A172 (cell line): Measurements from ENCODE around the gene PRF1. TPM values are rescaled to one million over a fixed set of nuclear protein-coding genes. Genes with fewer than 3 reads are reported as not detected.
"Not testable (repeated sequence)": the region's sequence is repeated elsewhere in the genome, so short reads cannot be mapped to it uniquely, and the experiment has no call there.

Experiments
- DNase-seq: peaks from one replicate; pipeline ENCODE4 v3.0.0-alpha.2; 2015; ENCODE audit warnings: low spot score
- total RNA-seq: library from RNA; depleted of rRNA; stranded (reverse); fragments of >200 nt; shearing (Covaris generic); gene quantifications from 2 replicates; pipeline ENCODE4 v1.2.3, GENCODE V29; 2014

The PRF1 gene
- total RNA-seq, 1 experiment from 2014 or later, result not detected

DNA sequence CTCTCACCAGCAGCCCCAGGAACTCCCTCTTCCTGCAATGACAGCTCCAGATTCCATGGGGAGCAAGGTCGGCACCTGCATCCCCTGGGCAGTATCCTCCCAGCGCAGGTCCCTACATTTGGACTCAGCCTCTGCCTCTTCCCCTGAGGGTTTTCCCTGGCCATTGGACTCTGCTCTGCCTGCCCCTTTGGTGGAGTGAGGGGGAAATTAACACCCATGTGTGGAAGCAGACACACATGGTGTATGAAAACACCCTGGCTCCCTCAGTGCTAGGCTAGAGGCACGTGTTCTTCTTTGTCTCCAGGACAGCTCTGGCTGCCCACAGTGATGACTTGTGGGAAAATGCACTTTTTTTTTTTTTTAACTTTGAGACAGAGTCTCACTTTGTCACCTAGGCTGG, 8.4 kb downstream of the PRF1 start:
- no peak for DNase-seq

DNA sequence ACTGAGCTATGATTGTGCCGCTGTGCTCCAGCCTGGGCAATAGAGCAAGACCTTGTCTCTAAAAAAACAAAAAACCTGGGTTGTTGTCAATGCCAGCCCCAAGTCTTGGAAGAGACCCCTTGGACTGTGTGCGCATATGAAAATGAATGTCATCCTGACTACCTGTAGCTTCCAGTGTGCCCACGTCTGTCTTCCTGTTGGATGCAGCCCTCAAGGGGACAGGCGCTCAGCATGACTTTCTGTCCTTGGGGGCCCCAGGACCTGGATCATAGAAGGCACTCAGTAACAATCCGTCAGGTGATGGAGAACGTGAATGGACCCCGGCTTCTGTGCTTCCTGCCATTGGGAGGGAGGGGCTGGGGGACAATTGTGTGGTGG, 9.0 kb downstream of the PRF1 start:
- no peak for DNase-seq

DNA sequence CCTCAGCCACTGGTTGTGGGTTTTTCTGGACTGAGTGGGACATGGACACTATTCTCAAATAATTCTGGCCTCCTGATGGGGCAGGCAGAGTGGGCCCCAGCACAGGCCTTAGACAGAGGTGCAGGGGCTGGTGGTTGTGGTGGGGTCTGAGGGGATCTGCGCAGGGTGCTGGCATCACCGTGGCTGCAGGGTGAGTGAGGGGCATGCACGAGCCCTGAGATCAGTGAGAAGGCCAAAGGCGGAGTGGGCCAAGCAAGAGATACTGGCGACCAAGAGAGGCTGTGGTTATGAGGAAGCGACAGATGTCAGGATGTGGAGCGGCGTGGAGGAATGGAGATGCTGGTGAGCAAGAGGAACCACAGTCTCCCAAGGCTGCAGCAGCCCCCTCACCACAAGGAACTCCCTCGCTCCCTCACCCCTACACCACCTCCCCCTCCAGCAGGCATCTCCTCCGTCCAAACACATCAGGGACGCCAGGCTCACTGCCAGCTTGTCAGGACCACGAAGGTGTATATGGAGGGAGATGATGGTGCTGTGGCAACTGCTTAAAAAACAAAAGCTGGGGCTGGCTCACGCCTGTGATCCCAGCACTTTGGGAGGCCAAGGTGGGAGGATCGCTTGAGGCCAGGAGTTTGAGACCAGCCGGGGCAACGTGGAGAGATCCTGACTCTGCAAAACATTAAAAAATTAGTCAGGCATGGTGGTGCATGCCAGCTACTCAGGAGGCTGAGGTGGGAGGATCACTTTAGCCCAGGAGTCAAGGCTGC, 9.6 kb downstream of the PRF1 start:
- no peak for DNase-seq

DNA sequence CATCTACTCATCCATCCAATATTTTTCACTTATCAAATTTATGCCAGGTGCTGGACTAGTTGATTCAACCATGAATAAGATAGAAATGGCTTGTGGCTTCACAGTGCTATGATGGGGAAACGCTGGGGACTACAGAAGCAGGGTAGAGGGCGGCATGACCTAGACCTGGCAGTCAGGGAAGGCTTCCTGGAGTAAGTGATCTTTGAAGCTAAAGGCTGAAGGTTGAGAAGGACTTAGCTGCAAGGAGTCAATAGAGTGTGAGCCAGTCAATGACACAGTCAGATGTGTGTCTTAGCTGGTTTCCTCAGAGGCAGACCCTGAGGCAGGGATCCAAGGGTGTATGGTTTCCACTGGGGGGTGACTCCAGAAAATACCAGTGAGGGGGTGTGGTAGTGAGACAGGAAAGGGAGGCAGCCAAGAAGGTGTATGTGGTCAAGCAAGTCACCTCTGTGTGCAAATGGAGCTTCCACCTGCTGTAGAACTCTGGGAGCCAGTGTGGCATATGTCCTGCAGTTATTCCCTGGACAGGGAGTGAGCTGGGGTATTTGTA, 10.3 kb downstream of the PRF1 start:
- DNase-seq, result no peak

DNA sequence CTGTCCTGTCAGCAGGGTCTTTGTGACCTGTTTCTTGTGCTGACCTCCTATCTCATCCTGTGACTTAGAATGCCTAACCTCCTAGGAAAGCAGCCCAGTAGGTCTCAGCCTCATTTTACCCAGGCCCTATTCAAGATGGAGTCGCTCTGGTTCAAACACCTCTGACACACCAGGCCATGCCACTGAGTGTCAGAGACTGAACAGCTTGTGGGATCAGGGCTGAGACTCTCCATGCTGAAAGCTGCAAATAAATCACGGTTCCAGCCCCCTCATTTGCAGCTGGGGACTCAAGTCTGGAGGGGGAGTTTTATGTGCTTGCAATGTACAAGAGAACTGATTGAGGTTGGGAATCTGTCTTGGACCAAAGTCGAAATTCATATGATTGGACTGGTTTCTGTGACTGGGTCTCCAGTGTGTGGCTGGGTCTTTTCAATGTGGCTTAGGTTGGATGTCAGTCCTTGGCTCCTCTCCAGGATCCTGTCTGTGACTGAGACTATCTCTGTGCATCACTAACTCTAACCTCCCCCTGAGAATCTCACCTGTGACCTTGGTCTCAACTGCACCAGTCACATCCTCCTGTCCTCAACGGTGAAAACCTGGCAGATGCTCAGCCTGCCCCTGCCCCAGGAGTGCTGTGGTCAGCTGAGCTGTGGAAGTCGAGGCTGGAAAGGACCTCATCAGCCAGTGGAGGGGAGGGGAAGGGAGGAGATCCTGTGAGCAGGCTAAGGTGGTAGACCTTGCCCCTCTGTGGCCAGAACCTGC, 11.7 kb downstream of the PRF1 start:
- DNase-seq, result no peak

DNA sequence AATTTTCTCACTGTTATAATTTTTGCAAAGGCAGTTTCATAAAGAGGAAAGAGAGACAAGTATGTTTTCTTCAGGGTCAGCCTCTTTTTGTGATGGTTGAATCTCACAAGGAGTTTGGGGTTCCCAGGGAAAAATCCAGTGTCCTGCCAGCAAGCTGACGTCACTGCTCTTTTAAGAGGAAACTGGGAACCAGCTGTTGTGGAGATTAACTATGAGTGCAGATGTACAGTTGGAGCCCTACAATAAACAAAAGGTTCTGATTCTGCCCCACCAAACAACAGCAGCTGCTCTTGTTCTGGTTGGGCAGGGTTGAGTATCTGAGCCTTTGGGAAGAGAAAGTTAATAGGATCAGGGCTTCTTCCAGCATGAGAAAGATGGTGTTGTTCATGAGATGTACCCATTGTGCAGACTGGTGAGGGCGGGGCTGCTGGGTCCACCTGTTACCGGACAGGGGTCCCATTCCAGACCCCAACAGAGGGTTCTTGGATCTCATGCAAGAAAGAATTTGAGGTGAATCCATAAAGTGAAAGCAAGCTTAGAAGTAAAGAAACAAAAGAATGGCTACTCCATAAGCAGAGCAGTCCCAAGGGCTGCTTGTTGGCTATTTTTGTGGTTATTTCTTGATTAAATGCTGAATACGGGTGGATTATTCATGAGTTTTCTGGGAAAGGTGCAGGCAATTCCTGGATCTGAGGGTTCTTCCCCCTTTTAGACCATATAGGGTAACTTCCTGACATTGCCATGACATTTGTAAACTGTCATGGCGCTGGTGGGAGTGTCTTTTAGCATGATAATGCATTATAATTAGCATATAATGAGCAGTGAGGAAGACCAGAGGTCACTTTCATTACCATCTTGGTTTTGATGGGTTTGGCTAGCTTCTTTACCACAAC, 12.5 kb downstream of the PRF1 start:
- DNase-seq, result no peak

DNA sequence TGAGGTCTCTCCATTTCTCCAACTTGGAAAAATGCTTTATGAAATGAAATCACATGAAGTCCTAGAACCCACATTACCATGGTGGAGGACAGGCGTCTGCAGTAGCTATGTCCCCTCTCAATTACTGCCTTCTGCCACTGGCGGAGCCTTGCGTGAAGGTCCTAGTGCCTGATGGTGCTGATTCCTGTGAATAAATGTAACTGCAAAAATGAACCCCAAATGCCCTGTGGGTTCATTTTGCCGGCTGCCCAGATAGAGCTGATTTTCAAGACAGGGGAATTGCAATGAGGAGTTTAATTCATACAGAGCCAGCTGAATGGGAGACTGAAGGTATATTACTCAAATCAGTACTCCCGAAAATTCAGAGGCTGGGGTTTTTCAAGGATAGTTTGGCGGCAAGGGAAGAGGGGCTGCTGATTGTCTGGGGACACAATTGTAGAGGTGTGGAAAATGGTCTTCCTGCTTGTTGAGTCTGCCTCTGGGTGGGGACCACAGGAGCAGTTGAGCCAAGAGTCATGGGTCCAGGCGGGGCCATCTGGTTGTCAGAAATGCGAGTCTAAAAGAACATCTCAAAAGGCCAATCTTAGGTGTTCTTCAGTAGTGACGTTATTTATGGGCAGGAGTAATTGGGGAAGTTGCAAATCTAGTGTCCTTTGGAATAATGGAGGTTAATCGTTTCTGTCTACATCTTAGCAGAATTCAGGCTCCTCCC, 13.5 kb downstream of the PRF1 start:
- no peak for DNase-seq

DNA sequence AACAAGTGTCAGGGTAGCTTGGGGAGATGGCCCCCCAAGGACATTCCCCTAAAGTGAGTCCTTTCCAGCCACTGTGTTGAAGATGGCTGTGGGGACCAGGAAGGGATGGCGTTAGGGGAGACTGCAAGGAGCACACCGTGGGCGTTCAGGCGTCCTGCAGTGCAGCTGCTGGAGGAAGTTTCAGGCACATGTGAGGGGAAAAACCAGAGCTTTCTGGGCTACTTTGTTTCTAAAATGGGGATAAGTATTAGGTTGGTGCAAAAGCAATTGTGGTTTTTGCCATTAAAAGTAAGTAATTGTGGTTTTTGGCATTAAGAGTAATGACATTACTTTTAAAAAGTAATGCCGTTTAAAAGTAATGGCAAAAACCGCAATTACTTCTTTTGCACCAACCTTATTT, 14.3 kb downstream of the PRF1 start:
- no peak for DNase-seq

DNA sequence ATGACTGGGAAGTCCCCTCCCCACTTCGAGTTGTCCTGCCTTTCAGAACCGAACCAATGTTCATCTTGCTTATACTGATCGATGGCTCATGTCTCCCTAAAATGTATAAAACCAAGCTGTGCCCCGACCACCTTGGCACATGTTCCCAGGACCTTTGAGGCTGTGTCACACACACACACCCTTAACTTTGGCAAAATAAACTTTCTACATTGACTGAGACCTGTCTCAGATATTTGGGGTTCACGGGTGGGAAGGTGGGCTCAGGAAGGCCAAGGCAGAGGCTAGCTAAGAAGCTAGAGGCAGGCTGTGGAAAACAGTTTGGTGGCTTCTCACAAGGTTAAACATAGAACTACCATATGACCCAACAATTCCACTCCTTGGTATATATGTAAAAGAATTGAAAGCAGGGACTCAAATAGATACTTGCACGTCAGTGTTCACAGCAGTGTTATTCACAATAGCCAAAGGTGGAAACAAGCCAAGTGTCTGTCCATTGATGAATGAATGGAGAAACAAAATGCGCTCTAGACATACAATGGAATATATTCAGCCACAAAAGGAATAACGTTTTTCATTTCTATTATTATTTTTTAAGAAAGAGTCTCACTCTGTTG, 15.4 kb downstream of the PRF1 start:
- no peak for DNase-seq

DNA sequence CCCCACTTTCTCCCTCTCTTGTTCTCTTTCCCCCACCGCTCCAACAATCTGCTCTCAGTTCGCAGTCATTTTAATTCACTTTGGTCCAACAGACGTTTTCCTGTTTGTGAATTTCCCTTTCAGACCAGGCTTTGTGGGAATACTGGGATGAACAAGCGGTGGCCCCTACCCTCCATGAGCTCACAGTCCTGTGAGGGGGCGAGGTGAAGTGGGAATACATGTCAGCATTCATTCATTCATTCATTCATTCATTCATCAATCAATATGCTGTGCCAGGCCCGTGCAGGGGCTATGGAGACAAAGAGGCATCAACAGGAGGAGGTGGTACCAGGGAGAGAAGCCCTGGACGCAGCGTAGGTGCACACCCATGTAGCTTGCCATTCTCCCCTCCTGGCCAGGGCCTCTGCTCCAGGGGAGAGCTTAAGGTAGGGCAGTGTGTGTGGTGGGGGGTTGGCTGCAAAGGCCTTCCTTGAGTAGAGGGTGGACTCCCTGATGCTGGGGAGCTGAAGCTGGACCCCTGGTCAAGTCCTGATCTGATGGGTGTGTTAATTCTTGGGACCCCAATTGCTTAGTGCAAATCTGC, 16.1 kb downstream of the PRF1 start:
- no peak for DNase-seq

DNA sequence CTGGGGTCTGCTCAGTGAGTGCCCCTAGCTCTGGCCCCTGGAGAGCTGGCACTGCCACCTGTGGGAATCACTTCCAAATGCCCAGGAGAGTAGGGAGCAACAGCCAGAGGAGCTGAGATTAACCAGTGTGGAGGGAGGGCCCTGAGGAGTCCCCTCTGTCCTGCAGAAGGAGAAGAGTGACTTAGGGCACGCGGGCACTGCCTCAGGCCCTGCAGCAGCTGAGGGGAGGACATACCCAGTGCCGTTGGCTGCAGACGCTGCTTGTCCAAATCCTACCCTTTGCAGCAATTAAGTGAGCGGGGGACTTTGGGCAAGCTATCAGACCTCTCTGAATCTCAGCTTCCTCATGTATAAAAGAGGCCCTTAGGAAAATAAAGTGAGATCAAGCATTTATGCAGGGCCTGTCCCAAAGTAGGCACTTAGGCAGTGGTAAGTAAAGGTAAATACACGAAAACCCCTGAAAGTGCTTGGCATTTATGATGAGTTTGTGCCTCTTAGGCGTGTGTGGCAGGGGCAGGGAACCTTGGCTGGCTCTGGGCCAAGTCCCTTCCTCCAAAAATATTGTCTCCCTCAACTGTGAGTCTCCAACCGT, 16.9 kb downstream of the PRF1 start:
- DNase-seq, result no peak

DNA sequence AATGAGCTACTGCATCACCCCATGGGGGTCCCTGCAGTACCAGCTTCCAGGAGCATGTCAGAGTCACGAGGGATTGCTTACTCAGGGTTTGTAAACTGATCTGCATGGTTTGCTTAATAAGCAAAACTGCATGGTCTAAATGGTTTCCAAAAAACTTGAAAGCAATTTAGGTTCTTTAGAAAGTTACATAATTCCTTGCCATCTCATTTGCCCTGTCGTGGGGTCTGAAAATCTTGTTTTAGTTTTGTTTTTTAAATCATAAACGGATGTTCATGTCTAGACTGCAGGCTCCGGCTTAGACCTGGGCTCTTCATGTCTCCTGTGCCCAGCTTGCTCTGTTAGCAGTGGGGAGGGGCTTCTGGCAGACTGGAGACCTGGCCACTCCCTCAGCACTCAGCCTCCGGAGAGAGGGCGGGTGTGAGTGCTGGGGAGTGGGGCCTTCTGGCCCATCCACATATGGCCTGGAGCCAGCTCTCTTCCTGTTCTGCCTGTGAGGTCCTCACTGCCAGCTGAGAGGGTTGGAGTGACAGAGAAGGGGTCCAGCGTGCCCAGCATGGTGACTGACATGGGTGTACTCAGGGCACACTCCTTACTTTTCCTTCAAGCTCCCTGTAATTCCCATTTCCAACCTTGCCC, 17.5 kb downstream of the PRF1 start:
- no peak for DNase-seq

DNA sequence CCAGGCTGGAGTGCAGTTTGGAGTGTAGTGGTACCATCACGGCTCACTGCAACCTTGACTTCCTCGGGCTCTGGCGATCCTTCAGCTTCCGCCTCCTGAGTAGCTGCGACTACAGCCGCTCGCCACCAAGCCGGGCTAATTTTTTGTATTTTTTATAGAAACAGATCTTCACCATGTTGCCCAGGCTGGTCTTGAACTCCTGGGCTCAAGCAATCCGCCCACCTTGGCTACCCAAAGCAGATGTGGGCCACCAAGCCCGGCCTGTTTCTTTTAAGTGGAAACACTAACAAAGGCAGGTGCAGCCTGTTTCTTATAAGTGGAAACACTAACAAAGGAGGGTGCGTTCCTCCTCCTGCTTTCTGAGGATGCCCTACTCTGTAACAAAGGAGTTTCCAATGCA, 18.2 kb downstream of the PRF1 start:
- no peak for DNase-seq

DNA sequence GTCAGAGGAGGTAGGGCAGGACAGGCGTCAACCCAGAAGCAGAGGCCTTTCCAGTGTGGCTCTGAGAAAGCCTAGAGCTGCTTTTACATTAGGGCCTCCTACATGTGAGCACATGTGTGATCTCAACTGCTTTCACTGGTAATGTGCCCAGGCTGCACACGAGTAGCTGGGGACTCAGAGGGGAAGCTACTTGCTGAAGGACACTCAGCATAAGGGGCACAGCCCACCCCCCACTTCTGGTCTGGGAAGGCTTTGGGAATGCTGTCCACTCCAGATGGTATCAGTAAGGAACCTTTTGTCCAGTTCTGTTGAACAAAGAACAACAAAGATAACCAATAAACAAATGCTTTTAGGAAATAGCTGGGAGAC, 18.9 kb downstream of the PRF1 start:
- no peak for DNase-seq

DNA sequence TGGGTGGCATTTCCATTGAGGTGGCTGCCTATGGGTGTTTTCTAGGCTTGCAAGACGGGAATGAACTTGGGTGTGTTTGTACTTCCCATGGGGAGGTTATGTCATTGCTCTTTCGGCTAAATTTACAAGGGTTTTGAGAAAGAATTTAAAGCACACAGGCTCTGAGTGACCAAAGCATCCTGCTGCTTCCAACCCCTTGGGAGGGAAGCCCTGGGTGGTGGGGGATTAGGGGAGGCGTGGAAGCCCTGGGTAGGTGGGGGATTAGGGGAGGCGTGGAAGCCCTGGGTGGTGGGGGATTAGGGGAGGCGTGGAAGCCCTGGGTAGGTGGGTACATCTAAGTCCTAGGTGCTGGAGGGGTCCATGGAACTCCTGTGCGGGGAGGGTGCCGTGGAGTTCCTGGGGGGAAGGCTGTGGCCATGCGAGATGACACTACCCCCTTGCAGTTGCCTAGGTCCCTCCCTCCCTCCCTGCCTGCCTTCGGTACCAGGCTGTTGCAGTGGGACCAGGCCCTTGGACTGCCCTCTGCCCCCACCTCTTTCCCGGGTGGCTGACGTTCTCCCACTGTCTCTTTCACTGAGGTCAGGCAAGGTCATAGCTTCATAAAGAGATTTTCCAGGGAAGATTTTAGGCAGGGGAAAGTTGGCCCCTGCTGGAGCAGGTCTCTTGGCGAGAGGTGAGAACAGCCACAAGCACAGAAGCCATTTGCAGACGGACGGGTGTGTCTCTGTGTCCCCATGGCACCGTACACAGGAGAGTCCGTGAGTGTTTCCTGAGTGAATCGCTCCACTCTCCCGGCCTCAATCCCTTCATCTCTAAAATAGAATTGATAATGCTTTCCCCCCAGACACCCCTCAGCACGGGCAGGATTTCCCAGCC, 19.5 kb downstream of the PRF1 start:
- DNase-seq, result no peak

DNA sequence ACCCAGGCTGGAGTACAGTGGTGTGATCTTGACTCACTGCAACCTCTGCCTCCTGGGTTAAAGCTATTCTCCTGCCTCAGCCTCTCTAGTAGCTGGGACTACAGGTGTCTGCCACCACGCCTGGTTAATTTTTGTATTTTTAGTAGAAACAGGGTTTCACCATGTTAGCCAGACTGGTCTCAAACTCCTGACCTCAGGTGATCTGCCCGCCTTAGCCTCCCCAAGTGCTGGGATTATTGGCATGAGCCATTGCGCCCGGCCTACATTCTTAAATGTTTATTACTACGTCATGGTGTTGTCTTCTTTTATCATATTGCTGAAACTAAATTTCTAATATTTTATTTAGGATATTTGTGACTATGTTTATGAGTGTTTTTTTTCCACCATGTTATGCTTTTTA, 21.4 kb downstream of the PRF1 start:
- not testable (repeated sequence) for DNase-seq

DNA sequence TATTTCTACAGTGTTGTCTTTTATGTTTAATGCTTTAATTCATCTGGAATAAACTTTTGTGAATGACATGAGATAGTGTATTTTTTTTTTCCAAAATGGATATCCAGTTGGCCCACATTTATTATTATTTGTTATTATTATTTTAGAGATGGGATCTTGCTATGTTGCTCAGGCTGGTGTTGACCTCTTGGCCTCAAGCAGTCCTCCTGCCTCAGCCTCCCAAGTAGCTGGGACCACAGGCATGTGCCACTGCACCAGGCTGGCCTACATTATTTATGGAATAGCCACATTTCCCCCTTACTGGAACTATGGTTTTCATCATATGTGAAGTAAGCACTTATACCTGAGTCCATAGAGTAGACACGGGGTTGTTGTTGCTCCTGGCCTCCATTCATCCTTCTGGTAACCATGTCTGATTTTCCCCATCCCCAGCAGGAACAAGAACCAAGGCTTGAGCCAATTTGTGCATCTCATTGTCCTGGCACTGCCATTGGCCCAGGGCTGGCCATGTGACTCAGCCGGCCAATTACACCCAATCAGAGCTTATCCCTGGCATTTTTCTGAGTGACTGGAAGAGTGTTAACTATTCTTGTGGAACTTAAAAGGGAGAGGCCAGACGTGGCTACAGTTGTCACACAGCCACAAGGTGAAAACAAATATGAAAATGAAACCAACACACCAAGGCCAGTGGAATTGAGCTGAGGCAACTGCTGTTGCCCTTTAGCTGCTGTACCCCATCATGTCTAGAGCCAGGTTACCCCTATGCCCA, 23.1 kb downstream of the PRF1 start:
- peak; percentile 13 for DNase-seq

DNA sequence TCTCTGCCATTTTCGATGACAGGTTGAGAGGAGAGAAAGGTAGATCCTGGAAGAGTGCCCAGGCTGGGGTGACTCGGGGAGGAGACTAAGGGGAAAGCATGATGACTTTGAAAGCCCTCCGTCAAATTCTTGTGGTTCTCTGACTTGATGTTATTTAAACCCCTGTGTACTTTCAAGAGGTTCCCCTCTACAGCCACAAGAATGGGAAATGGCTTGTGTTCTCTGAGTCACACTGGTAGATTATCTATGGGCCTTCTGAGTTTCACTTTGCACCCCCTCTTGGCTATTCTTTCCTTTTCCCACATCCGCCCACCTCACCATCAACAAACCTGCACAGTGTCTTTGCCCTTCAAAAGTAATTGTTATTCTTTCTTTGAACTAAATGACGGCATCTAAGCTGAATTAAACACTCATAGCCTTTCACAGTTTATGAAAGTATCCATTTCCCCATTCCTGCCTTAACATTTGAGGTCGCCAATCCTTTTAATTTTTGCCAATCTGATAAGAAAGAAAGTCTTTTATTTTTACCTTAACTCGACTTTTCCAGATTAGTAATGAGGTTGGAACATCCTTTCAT, 24.1 kb downstream of the PRF1 start:
- peak; percentile 98 for DNase-seq
